Memory B cell (primary cell): ENCODE measurements around the gene MACROD1.
A peak's percentile ranks its signal among the peaks of the same experiment; 100 is the strongest.

Experiments
- ATAC-seq: fragments of 150-1000 bp; cut with Tn5 transposase; 2 replicates; pipeline ENCODE4 v1.10.0; 2021; ENCODE audit warnings: low read depth, mild to moderate bottlenecking, moderate library complexity
- DNase-seq, 2 donors: peaks; one replicate each; pipeline ENCODE4 v3.0.0; 2022; ENCODE audit warnings: low spot score in 2 of 2
- H3K27ac Mint-ChIP-seq: one replicate; pipeline ENCODE4 v1.8.0; 2022; ENCODE audit warnings: mild to moderate bottlenecking, moderate library complexity, mixed read lengths
- H3K27me3 Mint-ChIP-seq: one replicate; pipeline ENCODE4 v1.8.0; 2022; ENCODE audit warnings: mixed read lengths
- H3K36me3 Mint-ChIP-seq: one replicate; pipeline ENCODE4 v1.8.0; 2022; ENCODE audit warnings: mild to moderate bottlenecking, mixed read lengths
- H3K4me1 Mint-ChIP-seq: one replicate; pipeline ENCODE4 v1.8.0; 2022; ENCODE audit warnings: mixed read lengths
- H3K4me3 Mint-ChIP-seq: one replicate; pipeline ENCODE4 v1.8.0; 2022; ENCODE audit warnings: mild to moderate bottlenecking, moderate library complexity, mixed read lengths
- H3K9me3 Mint-ChIP-seq: one replicate; pipeline ENCODE4 v1.8.0; 2022; ENCODE audit warnings: mixed read lengths

The MACROD1 gene

DNA sequence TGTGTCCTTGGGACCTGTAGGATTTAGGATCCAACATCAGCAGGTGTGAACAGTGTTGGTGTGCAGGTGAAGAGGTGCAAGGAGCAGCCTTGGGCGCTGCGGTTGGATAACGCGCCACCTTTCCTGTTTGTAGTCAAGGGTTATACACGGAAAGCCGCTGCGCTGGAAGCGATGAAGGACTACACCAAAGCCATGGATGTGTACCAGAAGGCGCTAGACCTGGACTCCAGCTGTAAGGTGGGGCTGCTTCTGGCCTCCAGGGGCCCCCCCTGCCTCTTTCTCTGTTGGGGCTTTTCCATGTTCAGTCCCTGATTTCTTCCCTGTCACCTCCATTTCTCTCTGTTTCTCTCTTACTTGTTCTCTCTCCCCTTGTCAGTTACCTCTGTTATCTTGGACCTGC is 37.1 kb upstream of the MACROD1 start:
- H3K27me3 Mint-ChIP-seq = no peaks in the 10 kb centered on the region
- H3K4me3 Mint-ChIP-seq = no peak overlapping the region
- DNase-seq = no peak
- H3K4me1 Mint-ChIP-seq = peaks cover 19% of the 10 kb centered on the region
- ATAC-seq = no peak
- H3K9me3 Mint-ChIP-seq = no peaks in the 10 kb centered on the region
- peaks cover 22% of the 10 kb centered on the region for H3K36me3 Mint-ChIP-seq
- H3K27ac Mint-ChIP-seq = peak overlapping the region; percentile 70

DNA sequence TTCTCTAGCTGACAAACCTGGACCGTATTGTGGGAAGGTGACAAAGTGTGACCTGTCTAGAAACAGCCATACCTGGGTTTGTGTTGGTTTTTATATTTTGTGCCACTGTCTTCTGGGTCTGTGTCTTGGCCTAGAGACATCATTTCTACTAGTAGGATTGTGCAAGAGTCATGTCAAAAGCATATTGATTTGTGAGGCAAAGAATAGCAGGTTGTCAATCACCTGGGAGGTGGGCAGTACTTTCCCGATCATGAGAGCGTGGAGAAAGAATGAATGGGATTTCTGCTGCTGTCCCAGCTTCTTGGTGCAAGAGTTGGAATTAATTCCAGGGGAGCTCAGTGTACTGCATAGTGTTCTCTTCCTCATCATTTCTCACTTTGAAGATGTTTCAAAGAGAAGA is 35.6 kb upstream of the MACROD1 start:
- Mint-ChIP-seq H3K9me3 (no peaks in the 10 kb centered on the region), H3K27me3 (no peaks in the 10 kb centered on the region), H3K4me3 (no peak overlapping the region), H3K4me1 (peaks cover 15% of the 10 kb centered on the region), H3K27ac (no peak overlapping the region), H3K36me3 (peaks cover 26% of the 10 kb centered on the region)
- ATAC-seq = no peak
- DNase-seq = no peak

DNA sequence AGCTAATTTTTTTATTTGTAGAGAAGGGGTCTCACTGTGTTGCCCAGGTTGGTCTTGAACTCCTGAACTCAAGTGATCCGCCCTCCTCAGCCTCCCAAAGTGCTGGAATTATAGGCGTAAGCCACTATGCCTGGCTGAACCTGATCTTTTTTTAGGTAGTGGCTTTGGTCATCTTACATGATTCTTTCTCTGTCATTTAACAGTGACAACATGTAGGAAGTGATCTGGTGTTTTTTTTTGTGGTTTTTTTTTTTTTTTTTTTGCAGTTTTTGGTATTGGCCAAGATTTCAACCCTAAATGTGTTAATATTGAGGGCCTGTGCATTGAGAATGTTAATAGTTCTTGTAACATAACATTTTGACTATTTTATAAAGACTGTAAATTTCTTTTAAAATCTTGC is 32.6 kb upstream of the MACROD1 start:
- H3K27ac Mint-ChIP-seq = no peak overlapping the region

DNA sequence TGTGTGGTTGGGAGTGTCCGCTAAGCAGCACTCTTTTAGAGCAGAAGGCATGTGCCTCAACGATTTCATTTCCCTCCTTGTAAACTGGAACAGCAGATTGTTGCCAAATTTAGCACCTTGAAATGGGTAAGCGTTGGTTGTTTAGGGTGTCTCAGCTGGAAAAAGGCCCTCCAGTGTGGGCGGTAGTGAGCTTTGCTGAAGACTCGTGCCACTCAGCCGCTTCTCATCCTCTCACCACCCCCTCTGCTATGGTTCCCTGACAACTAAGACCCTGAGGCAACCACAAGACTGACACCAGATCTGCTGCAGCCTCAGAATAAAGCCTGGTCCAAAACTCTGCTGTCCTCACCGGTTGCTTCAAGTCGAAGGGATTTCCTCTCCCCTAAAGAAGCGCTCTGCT is 30.7 kb upstream of the MACROD1 start:
- Mint-ChIP-seq H3K36me3 (peaks cover 25% of the 10 kb centered on the region), H3K27ac (no peak overlapping the region)

More for the DNA sequence above, 32.6 kb upstream of the MACROD1 start:
- ATAC-seq = no peak
- Mint-ChIP-seq H3K4me3 (no peak overlapping the region), H3K4me1 (peaks cover 3% of the 10 kb centered on the region), H3K27me3 (no peaks in the 10 kb centered on the region), H3K9me3 (no peaks in the 10 kb centered on the region), H3K36me3 (peaks cover 30% of the 10 kb centered on the region)
- DNase-seq = no peak

DNA sequence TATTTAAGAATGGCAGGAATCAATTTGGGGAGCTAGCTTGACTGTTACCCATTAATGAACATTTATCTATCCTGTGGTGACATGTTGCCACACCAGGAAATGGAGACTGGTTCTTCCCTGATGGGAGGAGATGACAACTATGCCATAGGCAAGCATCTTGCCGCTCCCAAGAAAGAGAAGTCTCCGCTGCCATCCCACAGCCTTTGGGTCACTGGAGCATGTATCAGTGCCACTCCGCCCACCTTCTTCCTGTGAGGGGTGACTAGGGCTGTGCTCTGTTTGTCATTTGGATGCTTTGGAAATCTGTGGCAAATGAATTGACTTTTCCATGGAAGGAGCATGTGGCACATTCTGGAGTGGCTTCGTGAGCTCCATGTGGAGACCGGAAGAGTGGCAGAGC is 26.5 kb upstream of the MACROD1 start:
- Mint-ChIP-seq H3K36me3 (peaks cover 17% of the 10 kb centered on the region), H3K27ac (no peak overlapping the region), H3K27me3 (no peaks in the 10 kb centered on the region), H3K4me3 (no peak overlapping the region), H3K4me1 (no peaks in the 10 kb centered on the region), H3K9me3 (no peaks in the 10 kb centered on the region)
- ATAC-seq = no peak
- no peak for DNase-seq

More for the DNA sequence above, 30.7 kb upstream of the MACROD1 start:
- DNase-seq (no peak), ATAC-seq (no peak)
- Mint-ChIP-seq H3K27me3 (no peaks in the 10 kb centered on the region), H3K4me3 (no peak overlapping the region), H3K9me3 (no peaks in the 10 kb centered on the region), H3K4me1 (peaks cover 3% of the 10 kb centered on the region)

DNA sequence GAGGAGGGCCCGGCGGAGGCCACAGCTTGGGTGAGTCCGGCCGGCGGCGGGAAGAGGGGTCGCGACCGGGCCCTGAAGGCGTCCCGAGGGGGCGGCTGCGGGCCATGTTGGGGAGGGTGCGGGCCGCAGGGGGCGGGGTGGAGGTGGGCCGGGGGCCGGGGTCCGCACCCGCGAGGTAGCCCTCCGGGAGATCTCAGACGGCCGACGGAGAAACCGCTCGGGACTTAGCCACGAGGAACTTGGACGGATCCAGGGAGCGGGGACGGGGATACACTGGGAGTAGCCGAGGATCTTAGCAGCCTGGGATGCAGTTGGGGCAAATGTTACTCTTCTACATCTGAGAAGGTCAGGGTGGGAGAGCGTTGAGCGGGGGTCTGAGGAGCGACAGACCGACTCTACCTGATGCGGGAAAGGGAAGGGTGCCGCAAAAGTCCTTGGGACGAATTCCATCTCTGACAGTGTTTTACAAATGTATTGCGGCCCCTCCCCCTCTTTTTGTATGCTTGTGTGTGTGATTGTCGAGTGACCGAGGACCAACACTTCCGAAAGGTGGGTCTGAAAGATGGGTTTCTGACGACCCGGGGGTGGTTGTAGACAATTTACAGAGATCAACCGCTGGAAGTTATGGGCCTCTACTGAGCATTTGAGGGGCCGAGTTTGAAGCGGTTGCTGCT is 20.7 kb upstream of the MACROD1 start:
- H3K27me3 Mint-ChIP-seq = no peaks in the 10 kb centered on the region
- DNase-seq (no peak), ATAC-seq (no peak)
- no peaks in the 10 kb centered on the region for H3K9me3 Mint-ChIP-seq
- peak overlapping the region; percentile 84 for H3K27ac Mint-ChIP-seq
- H3K4me1 Mint-ChIP-seq = peaks cover 14% of the 10 kb centered on the region
- no peak overlapping the region for H3K4me3 Mint-ChIP-seq
- H3K36me3 Mint-ChIP-seq = peaks cover 2% of the 10 kb centered on the region

DNA sequence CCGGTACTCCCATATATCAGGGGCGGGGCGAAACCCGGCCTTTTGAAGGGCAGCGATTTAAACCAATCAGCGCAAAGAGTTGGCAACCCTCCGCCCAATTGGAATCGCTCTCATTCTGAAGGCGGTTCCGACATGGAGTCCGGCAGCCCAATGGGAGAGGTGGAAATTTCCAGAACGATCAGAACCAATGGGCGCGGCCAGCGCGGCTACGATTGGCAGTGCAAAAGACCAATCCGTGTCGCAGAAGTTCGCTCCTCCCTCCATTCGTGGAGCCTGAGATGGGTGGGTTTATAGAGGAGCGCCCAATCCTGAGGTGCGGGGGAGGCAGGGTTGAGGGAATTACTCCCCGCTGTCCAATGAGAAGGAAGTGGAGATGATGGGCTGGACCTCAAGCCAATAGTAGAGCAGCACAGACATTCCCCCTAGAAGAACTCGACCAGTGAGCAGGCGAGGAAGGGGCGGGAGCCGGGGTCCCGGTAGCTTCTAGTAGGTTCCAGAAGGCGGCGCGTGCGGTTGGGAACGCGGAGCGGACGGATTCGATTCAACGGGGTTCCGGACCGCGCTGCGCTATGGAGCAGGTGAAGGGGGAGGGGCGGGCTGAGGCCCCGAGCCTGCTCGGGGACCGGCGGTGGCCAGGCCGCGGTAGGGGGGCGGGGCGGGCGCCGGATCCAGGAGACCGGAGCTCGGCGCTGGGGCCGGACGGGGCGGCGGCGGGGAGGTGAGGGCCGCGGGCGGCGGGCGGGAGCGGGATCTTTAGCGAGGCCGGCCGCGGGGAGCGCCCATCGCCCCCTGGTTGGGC is 20.0 kb upstream of the MACROD1 start, which contains the start of gene STIP1:
STIP1 (plus strand) TSS at position 479 of the 799 bp plus-strand sequence; CDS start at position 570, 91 bp downstream.
- no peaks in the 10 kb centered on the region for H3K27me3 Mint-ChIP-seq
- peaks cover 18% of the 10 kb centered on the region for H3K4me1 Mint-ChIP-seq
- ATAC-seq (peak; percentile 81), DNase-seq (peak; percentile 97 to 98)
- H3K27ac Mint-ChIP-seq = peak within 1 kb of the TSS; percentile 84
- H3K9me3 Mint-ChIP-seq = no peaks in the 10 kb centered on the region
- peaks cover 2% of the 10 kb centered on the region for H3K36me3 Mint-ChIP-seq
- H3K4me3 Mint-ChIP-seq = peak within 1 kb of the TSS; percentile 97

DNA sequence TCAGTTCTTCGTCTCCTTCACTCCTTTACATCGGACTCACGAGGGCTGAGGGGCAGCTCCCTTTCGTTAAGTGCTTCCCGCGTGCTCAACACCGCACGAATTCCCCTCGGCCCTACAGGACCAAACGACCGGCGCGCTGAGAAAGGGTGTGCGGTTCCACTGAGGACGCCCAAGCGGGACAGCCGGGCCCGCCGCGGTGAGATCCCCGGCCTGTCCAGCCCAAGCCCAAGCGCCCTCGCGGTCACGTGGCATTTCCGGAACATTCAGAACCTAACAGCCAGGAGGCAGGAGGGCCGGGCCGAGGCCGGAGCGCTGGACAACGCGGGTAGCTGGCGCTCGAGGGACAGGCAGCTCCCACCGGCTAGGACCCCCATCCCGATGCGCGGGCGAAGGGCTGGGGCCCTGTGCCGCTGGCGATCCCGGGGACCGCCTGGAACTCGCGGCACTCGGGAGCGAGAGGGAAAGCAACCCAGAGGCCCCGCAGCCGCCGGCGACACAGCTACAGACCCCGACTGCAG is 19.3 kb upstream of the MACROD1 start:
- Mint-ChIP-seq H3K27ac (peak overlapping the region; percentile 84), H3K4me3 (peak overlapping the region; percentile 97), H3K36me3 (peaks cover 2% of the 10 kb centered on the region), H3K9me3 (no peaks in the 10 kb centered on the region), H3K27me3 (no peaks in the 10 kb centered on the region), H3K4me1 (peaks cover 21% of the 10 kb centered on the region)
- DNase-seq (no peak), ATAC-seq (no peak)

DNA sequence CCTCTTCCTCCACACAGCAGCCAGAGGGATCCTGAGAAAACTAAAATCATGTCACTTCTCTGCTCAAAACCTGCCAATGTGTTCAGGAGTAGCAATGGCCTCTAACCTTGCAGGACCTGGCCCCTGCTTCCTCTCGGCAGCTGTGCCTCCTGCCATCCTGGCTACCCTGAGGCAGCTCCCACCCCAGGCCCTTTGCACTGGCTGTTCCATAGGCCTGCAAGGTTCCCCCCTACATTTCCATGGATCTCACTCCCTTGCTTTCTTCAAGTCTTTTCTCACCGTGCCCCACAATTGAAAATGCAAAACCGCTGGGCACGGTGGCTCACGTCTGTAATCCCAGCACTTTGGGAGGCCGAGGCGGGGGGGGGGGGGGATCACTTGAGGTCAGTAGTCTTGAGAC is 18.0 kb upstream of the MACROD1 start:
- H3K27me3 Mint-ChIP-seq = no peaks in the 10 kb centered on the region
- no peak for DNase-seq
- ATAC-seq = no peak

DNA sequence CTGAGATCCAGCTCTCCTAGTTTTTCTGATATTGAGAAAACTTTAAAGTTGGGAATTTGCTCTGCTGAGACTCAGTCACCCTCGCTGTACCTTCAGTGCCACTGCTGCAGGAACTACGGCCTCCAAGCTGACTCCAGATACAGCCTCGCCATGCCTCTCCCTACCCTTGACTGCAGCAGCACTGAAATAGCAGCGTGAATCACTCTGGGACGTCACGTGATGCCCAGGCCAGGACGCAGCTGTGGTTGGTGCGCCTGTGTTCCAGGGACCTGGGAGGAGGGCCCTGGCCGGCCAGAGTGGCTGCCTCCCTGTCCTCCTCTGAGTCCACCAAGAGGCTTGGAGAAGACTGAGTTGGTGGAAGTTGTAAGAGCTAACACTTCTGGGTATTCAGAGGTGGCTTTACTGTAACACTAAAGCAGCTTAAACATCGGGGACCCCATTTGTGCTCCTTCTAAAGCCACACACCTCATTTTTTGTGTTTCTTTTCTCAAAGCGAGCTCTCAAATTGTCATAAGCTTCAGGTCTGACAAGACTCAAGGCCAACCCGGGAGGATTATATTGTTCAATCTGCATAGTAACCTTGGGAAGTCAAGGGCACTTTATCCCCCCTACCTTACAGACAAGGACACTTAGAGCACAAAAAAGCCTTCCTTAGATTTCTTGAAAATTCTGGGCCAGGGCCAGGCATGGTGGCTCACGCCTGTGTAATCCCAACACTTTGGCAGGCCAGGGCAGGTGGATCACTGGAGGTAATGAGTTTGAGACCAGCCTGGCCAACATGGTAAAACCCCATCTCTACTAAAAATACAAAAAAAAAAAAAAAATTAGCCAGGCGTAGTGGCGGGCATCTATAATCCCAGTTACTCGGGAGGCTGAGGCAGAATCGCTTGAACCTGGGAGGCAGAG is 15.8 kb upstream of the MACROD1 start:
- no peak for ATAC-seq
- H3K9me3 Mint-ChIP-seq = no peaks in the 10 kb centered on the region
- no peak overlapping the region for H3K27ac Mint-ChIP-seq
- H3K4me3 Mint-ChIP-seq = peak overlapping the region; percentile 14
- H3K27me3 Mint-ChIP-seq = no peaks in the 10 kb centered on the region
- no peak for DNase-seq
- H3K4me1 Mint-ChIP-seq = peaks cover 28% of the 10 kb centered on the region
- H3K36me3 Mint-ChIP-seq = peaks cover 2% of the 10 kb centered on the region

More for the DNA sequence above, 18.0 kb upstream of the MACROD1 start:
- Mint-ChIP-seq H3K4me1 (peaks cover 21% of the 10 kb centered on the region), H3K36me3 (peaks cover 2% of the 10 kb centered on the region), H3K27ac (no peak overlapping the region), H3K9me3 (no peaks in the 10 kb centered on the region), H3K4me3 (peak overlapping the region; percentile 21)

DNA sequence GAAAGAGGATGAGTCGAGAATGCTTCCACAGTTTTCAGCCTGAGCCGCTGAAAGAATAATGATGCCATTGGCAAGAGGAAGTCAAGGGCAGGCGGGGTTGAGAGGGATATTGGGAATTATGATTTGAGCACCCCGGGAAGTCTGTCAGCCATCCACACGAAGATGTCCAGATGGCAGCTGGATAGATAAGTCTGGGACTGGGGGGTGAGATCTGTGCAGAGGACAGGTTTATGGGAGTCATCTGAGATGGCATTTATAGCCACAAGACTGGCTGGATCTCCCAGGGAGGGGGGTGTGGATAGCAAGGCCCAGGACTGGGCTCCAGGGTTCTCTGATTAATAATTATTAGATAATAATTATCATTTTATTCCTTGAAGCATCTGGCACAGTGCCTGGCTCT is 15.0 kb upstream of the MACROD1 start:
- Mint-ChIP-seq H3K27ac (no peak overlapping the region), H3K4me1 (peaks cover 28% of the 10 kb centered on the region), H3K36me3 (no peaks in the 10 kb centered on the region), H3K9me3 (no peaks in the 10 kb centered on the region), H3K27me3 (no peaks in the 10 kb centered on the region), H3K4me3 (no peak overlapping the region)
- ATAC-seq (no peak), DNase-seq (no peak)

DNA sequence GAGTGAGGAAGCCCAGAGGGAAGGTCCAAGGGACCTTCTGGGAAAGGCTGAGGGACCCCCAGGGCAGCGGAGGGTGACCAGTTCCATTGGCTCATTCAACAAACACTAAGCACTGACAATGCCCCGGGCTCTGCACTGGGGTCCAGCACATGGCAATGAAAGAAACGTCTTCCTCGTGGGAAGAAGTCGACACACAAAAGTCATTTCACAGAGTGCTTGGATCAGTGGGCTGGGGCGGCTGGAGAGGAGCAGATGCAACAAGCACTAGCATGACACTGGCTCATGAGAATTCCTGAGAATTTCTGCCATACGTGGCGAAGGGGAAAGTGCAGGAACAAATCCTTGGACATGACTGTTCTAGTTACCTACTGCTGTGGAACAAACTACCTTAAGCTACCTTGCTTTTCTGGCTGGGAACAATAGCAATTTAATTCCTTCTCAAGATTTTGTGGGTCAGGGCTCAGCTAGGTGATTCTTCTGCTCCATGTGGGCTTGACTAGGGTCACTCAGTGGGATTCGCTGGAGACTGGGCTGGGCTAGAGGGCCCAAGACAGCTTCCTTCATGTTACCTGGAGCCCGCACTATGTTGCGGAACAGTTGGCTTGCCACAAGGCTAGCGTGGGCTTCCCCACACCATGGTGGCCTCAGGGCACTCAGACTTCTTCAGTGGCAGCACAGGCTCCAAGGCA is 13.2 kb upstream of the MACROD1 start:
- ATAC-seq (no peak), DNase-seq (no peak)
- no peaks in the 10 kb centered on the region for H3K27me3 Mint-ChIP-seq
- H3K9me3 Mint-ChIP-seq = no peaks in the 10 kb centered on the region
- no peak overlapping the region for H3K4me3 Mint-ChIP-seq
- no peak overlapping the region for H3K27ac Mint-ChIP-seq
- peaks cover 24% of the 10 kb centered on the region for H3K4me1 Mint-ChIP-seq
- H3K36me3 Mint-ChIP-seq = peaks cover 2% of the 10 kb centered on the region

DNA sequence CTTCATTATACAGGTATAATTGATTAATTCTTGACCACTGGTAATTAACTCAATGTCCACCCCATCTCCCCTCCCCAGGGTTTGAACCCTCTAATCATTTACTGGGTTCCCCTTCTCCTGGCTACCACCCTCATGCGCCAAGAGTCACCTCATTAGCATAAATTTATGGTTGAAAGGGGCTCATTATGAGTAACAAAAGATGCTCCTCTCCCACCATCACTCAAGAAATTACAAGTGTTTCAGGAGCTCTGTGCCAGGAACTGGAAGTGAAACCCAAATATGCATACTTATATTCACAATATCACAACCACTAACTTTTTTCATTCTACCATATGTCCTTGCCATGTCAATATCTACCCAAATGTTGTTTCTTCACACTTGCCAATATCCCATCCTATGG is 12.3 kb upstream of the MACROD1 start:
- Mint-ChIP-seq H3K4me3 (no peak overlapping the region), H3K9me3 (no peaks in the 10 kb centered on the region), H3K36me3 (peaks cover 3% of the 10 kb centered on the region), H3K27ac (no peak overlapping the region), H3K27me3 (no peaks in the 10 kb centered on the region), H3K4me1 (peaks cover 20% of the 10 kb centered on the region)
- DNase-seq (no peak), ATAC-seq (no peak)
